HG03571 (cell line): ENCODE results near the gene ADCY3.
A peak's percentile ranks its signal among the peaks of the same experiment; 100 is the strongest.

Experiments used
- ATAC-seq: cut with Tn5 transposase; IDR thresholded peaks from one replicate; pipeline ENCODE4 v1.9.1; 2021; ENCODE audit not compliant: unreplicated experiment

ADCY3 gene

DNA sequence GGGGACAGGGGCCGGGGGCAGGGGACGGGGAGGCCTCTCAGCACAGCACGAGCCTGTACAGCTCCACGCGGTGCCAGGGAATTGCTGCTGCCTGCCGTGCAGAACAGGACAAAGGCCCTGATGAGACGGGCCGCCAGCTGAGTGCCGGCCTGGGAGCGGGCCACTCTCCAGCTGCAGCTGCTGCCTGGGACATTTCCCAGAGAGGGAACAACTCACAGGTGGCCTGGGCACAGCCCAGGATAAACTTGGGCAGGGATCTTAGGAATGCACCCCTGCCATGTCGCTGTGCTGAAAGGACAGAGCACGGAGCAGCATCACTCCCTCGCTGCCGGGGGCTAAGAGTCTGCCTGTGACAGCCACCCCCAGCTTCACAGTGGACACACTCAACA lies 88.0 kb downstream of the ADCY3 start:
- ATAC-seq = no peak

DNA sequence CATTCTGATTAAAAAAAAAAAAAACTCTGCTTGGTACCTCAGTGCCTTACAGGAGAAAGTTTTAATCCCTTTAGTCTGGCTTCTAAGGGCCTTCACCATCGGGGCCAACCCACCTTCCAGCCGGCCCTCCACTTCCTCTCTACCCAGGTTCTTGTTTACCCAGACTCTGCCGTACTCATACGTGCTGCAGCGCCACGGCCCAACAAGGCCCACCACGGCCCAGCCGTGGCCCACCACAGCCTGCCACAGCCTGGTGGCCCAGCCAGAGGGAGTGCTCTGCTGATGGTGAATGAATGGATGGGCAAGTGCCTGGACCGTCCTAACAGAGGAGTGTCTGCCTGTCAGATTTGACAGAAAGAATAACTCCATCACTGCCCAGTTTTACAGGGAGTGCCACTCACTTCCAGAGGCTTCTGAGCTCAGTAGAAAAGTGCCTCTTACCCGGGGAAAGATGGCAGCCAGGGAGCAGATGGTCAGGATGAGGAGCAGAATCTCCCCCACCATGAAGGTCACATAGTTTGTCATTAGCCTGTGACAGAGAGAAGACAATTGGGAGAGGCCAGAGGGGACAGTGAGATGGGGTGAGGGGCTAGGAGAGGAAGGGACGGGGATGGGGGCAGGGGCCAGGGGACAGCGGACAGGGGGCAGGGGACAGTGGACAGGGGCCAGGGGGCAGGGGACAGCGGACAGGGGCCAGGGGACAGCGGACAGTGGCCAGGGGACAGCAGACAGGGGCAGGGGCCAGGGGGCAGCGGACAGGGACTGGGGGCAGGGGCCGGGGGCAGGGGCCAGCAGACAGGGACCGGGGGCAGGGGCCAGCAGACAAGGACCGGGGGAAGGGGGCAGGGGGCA lies 88.6 kb downstream of the ADCY3 start:
- no peak for ATAC-seq

GRCh38 chr2:24830786-24831185 lies 89.3 kb downstream of the ADCY3 start:
- no peak for ATAC-seq

DNA sequence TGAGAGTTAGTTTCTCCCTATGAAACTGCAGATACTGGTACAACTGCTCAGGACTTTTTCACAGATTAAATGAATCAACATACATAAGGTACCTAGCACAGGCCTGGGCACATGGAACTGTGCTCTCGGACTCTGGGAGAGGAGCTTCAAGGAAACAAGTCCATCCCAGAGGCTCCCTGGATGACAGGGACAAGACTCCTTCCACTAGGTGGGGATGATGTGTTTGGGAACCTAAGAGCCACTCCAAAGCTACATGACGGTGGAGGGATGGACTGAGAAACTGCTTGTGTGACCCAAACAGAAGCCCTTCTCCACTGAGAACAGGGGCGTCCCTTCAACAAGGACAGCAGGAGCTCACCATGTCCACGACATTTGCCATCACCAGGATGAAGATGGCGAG lies 89.7 kb downstream of the ADCY3 start:
- ATAC-seq = no peak

- ATAC-seq = no peak
Measured at GRCh38 chr2:24828238-24828996, 91.6 kb downstream of the ADCY3 start.

- ATAC-seq = peak; percentile 58
Measured at GRCh38 chr2:24827321-24828237, 92.5 kb downstream of the ADCY3 start.

- ATAC-seq = no peak
Measured at GRCh38 chr2:24826773-24827145, 93.3 kb downstream of the ADCY3 start.

DNA sequence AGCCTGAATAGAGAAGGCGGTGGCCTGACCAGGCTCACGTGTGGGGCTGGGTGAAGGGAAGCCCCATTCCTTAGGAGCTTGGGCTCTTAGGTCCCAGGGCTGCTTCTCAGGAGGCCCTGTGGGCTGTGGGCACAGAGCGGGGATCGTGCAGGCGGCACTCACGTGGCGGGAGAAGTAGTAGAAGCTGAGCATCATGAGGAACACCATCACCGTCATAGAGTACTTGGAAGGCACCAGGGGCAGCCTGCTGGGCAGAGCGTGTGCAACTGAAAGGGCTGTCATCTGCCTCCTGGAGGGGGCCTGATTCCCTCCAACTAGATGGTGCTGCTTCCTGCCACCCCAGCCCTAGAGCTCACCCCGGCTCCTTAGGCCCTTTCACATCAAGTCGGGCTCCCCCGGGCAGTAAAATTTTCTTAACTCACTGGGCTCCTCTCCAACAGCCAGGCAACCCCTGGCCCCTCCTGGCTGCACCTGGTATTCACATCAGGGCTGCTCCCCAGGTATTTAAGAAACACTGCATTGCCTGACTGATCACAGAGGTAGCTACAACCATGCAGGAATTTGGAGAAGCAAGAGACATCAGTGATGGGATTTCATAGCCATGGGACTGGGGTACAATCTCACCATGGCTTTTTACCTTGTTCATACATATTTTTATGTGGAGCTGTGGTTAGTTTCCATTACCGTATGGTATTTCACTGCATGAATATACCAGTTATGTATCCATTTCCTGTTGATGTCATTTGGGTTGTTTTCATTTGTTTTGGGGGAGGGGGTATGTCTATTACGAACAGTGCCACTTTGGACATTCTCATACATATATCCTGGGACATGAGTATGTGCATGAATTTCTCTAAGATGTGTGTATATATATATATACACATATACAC lies 93.9 kb downstream of the ADCY3 start:
- ATAC-seq = no peak

DNA sequence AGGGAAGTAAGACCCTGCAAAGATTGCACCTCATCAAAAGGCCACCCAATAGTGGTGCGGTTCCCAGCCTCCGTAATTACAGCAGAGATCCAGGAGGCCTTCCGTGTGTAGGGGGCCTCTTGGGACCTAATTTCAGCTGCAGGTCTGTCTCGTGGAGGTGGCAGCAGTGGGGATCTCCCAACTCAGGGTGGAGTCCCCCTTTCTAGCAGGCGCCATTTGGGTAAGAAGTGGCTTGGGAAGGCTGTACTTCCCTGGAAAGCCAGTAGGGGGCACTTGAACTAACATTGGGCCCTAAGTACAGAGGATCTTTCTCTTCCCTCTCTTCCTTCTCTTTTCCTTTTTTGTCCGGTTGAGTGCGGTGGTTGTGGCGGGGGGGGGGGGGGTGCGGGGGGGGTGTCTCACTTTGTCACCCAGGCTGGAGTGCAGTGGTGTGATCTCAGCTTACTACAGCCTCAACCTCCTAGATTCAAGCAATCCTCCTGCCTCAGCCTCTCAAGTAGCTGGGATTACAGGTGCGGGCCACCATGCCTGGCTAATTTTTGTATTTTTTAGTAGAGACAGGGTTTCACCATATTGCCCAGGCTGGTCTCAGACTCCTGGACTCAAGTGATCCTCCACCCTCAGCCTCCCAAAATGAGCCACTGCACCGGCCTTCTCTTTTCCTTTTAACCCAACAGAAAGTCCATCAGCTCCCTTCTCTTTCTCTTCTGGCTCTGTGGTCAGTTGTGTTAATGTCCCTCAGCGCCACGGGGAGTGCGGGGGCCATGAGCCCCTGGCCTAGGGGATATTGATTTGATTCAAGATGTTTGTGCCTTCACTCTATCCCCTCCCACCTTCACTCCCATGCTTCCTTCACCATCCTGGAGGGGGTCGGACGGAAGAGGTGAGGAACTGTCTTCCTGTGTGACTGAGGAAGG lies 94.8 kb downstream of the ADCY3 start:
- no peak for ATAC-seq

GRCh38 chr2:24824071-24824588 lies 95.9 kb downstream of the ADCY3 start:
- no peak for ATAC-seq

DNA sequence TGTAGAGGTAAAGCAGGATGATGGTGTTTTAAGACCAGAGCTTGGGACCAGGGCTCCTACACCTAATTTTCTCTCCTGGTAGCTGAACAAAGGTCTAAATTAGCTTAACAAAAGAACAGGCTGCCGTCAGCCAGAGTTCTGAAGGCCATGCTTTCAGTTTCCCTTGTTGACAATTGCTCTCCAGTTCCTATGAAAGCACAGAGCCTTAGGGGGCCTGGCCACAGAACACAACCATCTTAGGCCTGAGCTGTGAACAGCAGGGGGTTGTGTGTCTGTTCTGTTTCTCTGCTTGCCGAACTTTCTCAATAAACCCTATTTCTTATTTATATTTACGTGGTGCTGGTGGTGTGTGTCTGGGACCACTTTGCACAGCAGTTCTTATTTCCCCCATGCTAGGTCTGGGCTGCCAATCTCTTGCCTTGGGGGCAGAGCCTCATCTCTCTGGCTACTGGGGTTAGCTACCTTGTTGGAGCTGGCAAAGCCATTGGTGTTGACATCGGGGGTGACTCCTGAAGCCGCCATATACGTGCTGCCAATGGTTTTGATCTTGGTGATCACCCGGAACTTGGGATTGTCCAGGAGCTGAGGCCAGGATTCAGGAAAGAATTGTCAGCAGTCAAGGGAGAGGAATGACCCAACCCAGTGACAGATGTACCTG lies 97.9 kb downstream of the ADCY3 start:
- no peak for ATAC-seq

DNA sequence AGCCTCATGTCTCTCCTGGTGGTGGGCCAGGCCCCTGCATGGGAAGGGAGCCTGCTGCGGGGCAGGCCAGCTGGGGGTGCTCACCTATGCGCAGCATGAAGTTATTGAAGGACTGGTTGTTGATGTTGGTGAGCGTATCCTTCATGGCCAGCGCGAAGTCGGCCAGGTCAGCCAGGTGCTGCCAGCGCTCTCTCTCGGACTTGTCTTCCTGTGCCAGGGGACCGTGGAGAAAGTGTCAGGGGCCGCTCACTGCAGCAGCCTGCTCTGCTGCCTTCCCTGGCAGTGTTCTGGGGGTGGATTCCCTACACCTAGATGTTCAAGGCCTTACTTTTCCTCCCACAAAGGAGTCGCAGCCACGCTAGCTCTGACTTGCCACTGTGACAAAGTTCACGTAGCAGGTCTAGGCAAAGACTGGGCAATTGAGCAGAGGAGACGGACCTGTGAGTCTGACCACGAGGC lies 98.6 kb downstream of the ADCY3 start:
- ATAC-seq = no peak

- ATAC-seq = no peak
Measured at GRCh38 chr2:24820598-24821432, 99.2 kb downstream of the ADCY3 start.

DNA sequence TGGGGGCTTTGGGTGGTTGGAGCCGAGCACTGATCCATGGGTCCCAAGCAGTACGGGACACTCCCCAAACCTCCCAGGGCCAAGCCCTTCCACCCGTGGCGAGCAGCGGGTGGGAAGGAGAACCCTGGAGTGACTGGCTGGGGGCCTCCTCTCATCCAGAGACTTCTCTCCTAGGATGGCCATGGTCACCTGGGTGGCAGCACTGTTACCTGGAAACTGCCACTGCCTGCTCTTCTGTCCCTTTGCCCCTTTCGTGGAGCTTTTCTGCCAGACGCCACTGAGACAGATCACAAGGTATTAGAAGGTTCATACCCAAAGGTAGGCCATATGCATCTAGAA lies 99.9 kb downstream of the ADCY3 start:
- ATAC-seq = no peak

DNA sequence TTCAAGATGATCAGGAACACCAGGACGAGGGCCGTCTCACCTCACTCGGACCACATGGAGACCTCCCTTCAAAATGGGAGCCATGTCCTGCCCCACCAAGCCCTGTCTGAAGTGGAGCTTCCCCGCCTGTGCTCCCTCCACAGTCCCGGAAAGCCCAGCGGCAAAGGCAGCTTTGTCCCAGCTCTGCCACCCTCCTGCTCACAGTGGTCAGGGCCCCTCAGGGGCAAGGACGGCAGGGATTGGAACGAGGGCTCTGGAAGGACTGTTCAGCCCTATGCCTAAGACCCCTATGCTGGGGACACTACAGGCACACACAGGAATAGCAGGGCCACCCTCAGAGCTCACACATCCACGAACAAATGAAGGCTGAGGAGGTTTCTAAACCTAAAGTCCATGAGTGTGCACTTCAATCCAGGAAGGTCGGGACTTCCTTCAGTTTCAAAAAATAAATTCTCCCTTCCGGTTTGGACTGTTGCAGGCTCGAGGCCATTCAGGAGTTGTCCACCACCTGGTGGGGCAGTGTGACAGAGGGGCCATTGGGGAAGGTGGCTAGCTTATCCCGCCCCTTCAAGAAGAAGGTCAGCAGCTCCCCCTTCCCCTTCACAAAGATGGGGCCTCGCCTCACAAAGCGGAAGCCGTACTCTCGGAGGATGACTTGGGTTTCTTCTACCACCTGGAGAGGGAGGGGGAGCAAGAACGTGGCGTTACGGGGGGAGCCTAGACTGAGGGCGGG lies 100.4 kb downstream of the ADCY3 start:
- ATAC-seq = no peak

GRCh38 chr2:24818721-24819167 lies 101.3 kb downstream of the ADCY3 start:
- no peak for ATAC-seq

DNA sequence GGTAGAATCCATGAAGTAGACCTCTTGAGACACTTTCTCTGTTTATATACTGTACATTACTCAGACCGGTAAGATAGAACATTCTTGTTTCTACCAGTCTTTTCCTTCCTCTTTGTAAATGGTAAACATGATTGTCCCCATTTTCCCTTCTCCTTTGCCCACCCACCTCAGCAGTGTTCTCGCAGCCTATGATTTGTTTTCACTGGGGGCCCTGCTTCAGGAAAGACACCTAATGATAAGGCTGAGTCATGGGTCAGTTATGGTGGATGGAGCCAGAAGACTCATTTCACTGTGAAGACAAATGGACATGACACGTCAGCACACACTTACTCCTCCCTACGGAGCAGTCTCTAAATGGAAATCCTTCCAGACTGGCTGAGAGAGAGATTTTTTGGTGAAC lies 103.2 kb downstream of the ADCY3 start:
- no peak for ATAC-seq
